C4-2B (cell line): ENCODE data around the gene RRP8.

Experiments
- H3K27ac ChIP-seq: fragments of 450-650 bp; 2 replicates; pipeline ENCODE4 v1.5.1; 2017
- ZFX ChIP-seq: fragments of 450-650 bp; IDR thresholded peaks from 2 replicates; pipeline ENCODE4 v1.6.1; 2017
- TF ChIP-seq, protein P1 (sequence below): fragments of 450-650 bp; conservative IDR thresholded peaks from 2 replicates; pipeline ENCODE4 v1.5.1; 2017; ENCODE audit warnings: mild to moderate bottlenecking

Gene RRP8

DNA sequence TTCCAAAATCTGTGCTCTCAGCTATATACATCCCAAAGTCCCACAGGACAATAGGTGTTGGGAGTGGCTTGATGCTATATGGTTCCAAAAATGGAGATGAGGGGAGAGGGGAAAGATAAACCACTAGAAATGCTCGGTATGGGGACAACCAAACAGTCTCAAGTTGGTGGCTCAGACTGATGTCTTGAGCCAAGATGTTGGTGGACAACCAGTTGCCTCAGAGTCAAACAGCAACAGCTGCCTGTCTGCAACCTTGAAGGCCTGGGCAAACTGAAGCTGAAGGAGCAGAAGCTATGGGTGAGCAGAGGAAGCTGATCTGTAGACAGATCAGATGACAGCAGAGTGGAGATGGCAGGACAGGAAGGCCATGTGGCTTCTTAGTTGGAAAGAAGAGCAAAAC lies 4.0 kb downstream of the RRP8 start:
- no peak overlapping the region for H3K27ac ChIP-seq
- TF ChIP-seq, protein P1, sequence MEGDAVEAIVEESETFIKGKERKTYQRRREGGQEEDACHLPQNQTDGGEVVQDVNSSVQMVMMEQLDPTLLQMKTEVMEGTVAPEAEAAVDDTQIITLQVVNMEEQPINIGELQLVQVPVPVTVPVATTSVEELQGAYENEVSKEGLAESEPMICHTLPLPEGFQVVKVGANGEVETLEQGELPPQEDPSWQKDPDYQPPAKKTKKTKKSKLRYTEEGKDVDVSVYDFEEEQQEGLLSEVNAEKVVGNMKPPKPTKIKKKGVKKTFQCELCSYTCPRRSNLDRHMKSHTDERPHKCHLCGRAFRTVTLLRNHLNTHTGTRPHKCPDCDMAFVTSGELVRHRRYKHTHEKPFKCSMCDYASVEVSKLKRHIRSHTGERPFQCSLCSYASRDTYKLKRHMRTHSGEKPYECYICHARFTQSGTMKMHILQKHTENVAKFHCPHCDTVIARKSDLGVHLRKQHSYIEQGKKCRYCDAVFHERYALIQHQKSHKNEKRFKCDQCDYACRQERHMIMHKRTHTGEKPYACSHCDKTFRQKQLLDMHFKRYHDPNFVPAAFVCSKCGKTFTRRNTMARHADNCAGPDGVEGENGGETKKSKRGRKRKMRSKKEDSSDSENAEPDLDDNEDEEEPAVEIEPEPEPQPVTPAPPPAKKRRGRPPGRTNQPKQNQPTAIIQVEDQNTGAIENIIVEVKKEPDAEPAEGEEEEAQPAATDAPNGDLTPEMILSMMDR = no peak
- no peak for TF ChIP-seq ZFX

- H3K27ac ChIP-seq = no peak overlapping the region
- TF ChIP-seq ZFX = no peak
Measured at GRCh38 chr11:6598555-6598954, 4.9 kb downstream of the RRP8 start.

DNA sequence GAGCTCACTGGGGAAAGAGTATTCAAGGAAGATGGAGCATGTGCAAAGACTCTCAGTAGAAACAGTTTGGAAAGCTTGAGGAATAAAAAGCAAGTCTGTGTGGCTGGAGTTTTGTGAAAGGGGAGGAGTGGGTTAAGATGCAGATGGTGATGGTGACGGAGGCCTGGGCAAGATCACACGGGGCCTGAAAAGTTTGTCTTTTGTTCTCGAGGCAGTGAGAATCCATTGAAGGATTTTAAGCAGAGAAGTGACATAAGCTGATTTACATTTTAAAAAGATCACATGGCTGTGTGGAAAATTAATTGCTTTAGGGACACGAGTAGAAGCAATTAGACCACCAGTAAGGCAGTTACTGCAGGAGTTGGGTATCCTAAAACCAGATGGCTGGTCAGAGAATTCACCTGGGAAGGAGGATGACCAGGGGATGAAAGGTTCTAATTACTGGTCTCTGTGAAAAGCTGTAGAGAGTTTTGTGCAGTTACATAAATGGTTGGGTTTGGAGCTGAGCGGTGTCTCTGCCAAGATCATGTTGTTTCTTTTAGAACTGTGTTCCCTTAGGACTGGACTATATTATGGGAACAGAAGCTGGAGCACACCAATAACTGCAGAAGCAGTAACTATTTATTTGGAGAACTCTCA lies 7.1 kb downstream of the RRP8 start:
- TF ChIP-seq, protein P1 = no peak
- TF ChIP-seq ZFX = no peak
- H3K27ac ChIP-seq = no peak overlapping the region

- no peak overlapping the region for H3K27ac ChIP-seq
- no peak for TF ChIP-seq ZFX
- TF ChIP-seq, protein P1 = no peak; the same call in 1 of the 2 replicates
Measured at GRCh38 chr11:6594142-6594768, 9.2 kb downstream of the RRP8 start.

GRCh38 chr11:6588018-6588417 lies 15.4 kb downstream of the RRP8 start:
- TF ChIP-seq, protein P1 = no peak
- no peak for TF ChIP-seq ZFX

GRCh38 chr11:6587360-6587953 lies 16.0 kb downstream of the RRP8 start:
- H3K27ac ChIP-seq = peak overlapping the region; percentile 66
- TF ChIP-seq, protein P1 = no peak
- no peak for TF ChIP-seq ZFX

More at GRCh38 chr11:6588018-6588417, 15.4 kb downstream of the RRP8 start:
- H3K27ac ChIP-seq = peak overlapping the region; percentile 66

- no peak for TF ChIP-seq ZFX
- TF ChIP-seq, protein P1 = no peak
- H3K27ac ChIP-seq = peak overlapping the region; percentile 66
Measured at GRCh38 chr11:6586434-6587359, 16.7 kb downstream of the RRP8 start.
